Measurements from ENCODE around the gene SPATS2. TPM values are rescaled to one million over a fixed set of nuclear protein-coding genes. Genes with fewer than 3 reads are reported as not detected.

Gene SPATS2
- total and polyA plus RNA-seq, 10 of the 15 experiments (the other 5 are each of a cell fraction or from before 2014, with no cell fraction given): 9.0 to 54.2 (median 27.5) TPM

GRCh38 chr12:49519574-49519936 lies 152.3 kb downstream of the SPATS2 start (continued):
- TF ChIP-seq BHLHE40 (IDR thresholded peaks at IDR 0.05; ENCODE audit: borderline replicate concordance in 1 of 2, low read depth in 2 of 2, low read length in 1 of 2) (no peak), SREBF2 (IDR thresholded peaks at IDR 0.05; ENCODE audit: low read length) (no peak), ZNF217 (IDR thresholded peaks at IDR 0.05) (no peak)

- Histone ChIP-seq H3K4me1 (ENCODE audit: control insufficient read depth, insufficient read depth, low read length) (no peaks in the 10 kb centered on the region), H3K27ac (ENCODE audit: control insufficient read depth, insufficient read depth) (no peak overlapping the region)
- RAD21 ChIA-PET (ENCODE audit: unreplicated experiment): no interaction called here
Measured at GRCh38 chr12:49521389-49521788, 154.1 kb downstream of the SPATS2 start.

More at GRCh38 chr12:49521389-49521788, 154.1 kb downstream of the SPATS2 start:
- ATAC-seq (no peak), FAIRE-seq (no peak), DNase-seq (ENCODE audit: low read depth, low spot score) (no peak)
- Histone ChIP-seq H4K20me1 (ENCODE audit: control insufficient read depth, insufficient read depth) (no peaks in the 10 kb centered on the region), H3K79me2 (ENCODE audit: control insufficient read depth, insufficient read depth, low read length) (no peaks in the 10 kb centered on the region), H3K9me3 (replicated peaks; ENCODE audit: control insufficient read depth, insufficient read depth, low read length) (no peaks in the 10 kb centered on the region), H3K4me2 (ENCODE audit: control insufficient read depth, insufficient read depth) (no peak overlapping the region), H3K4me3 (no peak overlapping the region), H2AFZ (ENCODE audit: control insufficient read depth, low read depth, low read length) (no peak overlapping the region), H3K27me3 (replicated peaks in 1 of 2; ENCODE audit: control insufficient read depth in 2 of 2, insufficient read depth in 2 of 2, low read length in 1 of 2) (no peaks in the 10 kb centered on the region), H3K36me3 (ENCODE audit: control insufficient read depth in 2 of 2, insufficient read depth in 2 of 2, low read length in 1 of 2) (peaks cover 11 to 15% of the 10 kb centered on the region in 2 experiments; a peak in 3 of 4 replicates), H3K9ac (ENCODE audit: control insufficient read depth, insufficient read depth, low read length) (no peak overlapping the region)
- no peak for TF ChIP-seq MYB (IDR thresholded peaks at IDR 0.05; ENCODE audit: borderline replicate concordance, low read depth, low read length)
- no peak for TF ChIP-seq SRF (IDR thresholded peaks at IDR 0.05; ENCODE audit: low read depth in 2 of 2, low read length in 2 of 2)
- no peak for TF ChIP-seq YBX1 (IDR thresholded peaks at IDR 0.05)
- TF ChIP-seq ZBTB4 (CRISPR knock-in tag; IDR thresholded peaks at IDR 0.05): no peak
- TF ChIP-seq PAX5 (IDR thresholded peaks at IDR 0.05; ENCODE audit: borderline replicate concordance, low read depth, low read length): no peak
- TF ChIP-seq ZSCAN29 (IDR thresholded peaks at IDR 0.05): no peak
- TF ChIP-seq CBFB (IDR thresholded peaks at IDR 0.05; ENCODE audit: low read depth): no peak
- no TSS peak for BruUV-seq (replicated peaks)
- POLR2A ChIA-PET: no interaction called here
- 89% methylated on average over 4 of the region's 4 CpGs for WGBS (ENCODE audit: insufficient coverage, insufficient replicate concordance, low lambda C conversion rate, missing lambda C conversion rate)
- intact Hi-C loops (cut with micrococcal nuclease; ENCODE audit: unreplicated experiment): no loop called here
- in situ Hi-C loops (cut with MboI): no loop called here
- CTCF ChIA-PET: no interaction called here
- SMC1A ChIA-PET (ENCODE audit: uncharacterized antibody, unreplicated experiment): interaction anchor here (33.2 kb wide), 1 partner anchor 160 kb away, joined by 740 read pairs; the partner anchor contains the start of gene SPATS2
